HS-27A (cell line): ENCODE measurements around the gene METTL4.

Source experiments
- DNase-seq: peaks from one replicate; pipeline ENCODE4 v3.0.0-alpha.2; 2012; ENCODE audit warnings: low read depth, missing footprints

Gene METTL4

GRCh38 chr18:2571200-2572170, at the start of gene METTL4, which contains the start of gene NDC80:
Gene METTL4 (minus strand): TSS chr18:2571505. CDS start chr18:2567216, 4,289 bp downstream.
Gene NDC80 (plus strand): TSS chr18:2571557. CDS start chr18:2572986, 1,429 bp downstream.
- peak; percentile 92 for DNase-seq

- peak; percentile 23 for DNase-seq
Observed at GRCh38 chr18:2618009-2618408, 46.7 kb upstream of the METTL4 start.

- DNase-seq: no peak
Observed at GRCh38 chr18:2617401-2617998, 46.2 kb upstream of the METTL4 start.

- no peak for DNase-seq
Observed at GRCh38 chr18:2612996-2613395, 41.7 kb upstream of the METTL4 start.

- DNase-seq: no peak
Observed at GRCh38 chr18:2610549-2610948, 39.2 kb upstream of the METTL4 start.

GRCh38 chr18:2609604-2610003, 38.3 kb upstream of the METTL4 start:
- DNase-seq: no peak

GRCh38 chr18:2606335-2606734, 35.0 kb upstream of the METTL4 start:
- DNase-seq: no peak

GRCh38 chr18:2602844-2603243, 31.5 kb upstream of the METTL4 start:
- no peak for DNase-seq

- DNase-seq: no peak
Observed at GRCh38 chr18:2597639-2598038, 26.3 kb upstream of the METTL4 start.

- DNase-seq: no peak
Observed at GRCh38 chr18:2590303-2590702, 19.0 kb upstream of the METTL4 start.

- DNase-seq: no peak
Observed at GRCh38 chr18:2589345-2590068, 18.2 kb upstream of the METTL4 start.

- no peak for DNase-seq
Observed at GRCh38 chr18:2588666-2589344, 17.5 kb upstream of the METTL4 start.

- no peak for DNase-seq
Observed at GRCh38 chr18:2587788-2588187, 16.5 kb upstream of the METTL4 start.

GRCh38 chr18:2573408-2573807, 2.1 kb upstream of the METTL4 start:
- DNase-seq: no peak

- DNase-seq: no peak
Observed at GRCh38 chr18:2572892-2573291, 1.6 kb upstream of the METTL4 start.

- peak; percentile 14 for DNase-seq
Observed at GRCh38 chr18:2572171-2572569, 865 bp upstream of the METTL4 start.

- peak; percentile 7 for DNase-seq
Observed at GRCh38 chr18:2570772-2571199, 519 bp downstream of the METTL4 start.

GRCh38 chr18:2569338-2570207, 1.7 kb downstream of the METTL4 start:
- DNase-seq: no peak

GRCh38 chr18:2568605-2569004, 2.7 kb downstream of the METTL4 start:
- DNase-seq: no peak

- no peak for DNase-seq
Observed at GRCh38 chr18:2568129-2568528, 3.2 kb downstream of the METTL4 start.

- no peak for DNase-seq
Observed at GRCh38 chr18:2564373-2564772, 6.9 kb downstream of the METTL4 start.
